ENCODE measurements around the gene HDAC4. TPM values are rescaled to one million over a fixed set of nuclear protein-coding genes. Genes with fewer than 3 reads are reported as not detected.

Gene HDAC4
- total RNA-seq, 4 donors from 2014 or later = 51.4 to 107 (median 70.8) TPM

DNA sequence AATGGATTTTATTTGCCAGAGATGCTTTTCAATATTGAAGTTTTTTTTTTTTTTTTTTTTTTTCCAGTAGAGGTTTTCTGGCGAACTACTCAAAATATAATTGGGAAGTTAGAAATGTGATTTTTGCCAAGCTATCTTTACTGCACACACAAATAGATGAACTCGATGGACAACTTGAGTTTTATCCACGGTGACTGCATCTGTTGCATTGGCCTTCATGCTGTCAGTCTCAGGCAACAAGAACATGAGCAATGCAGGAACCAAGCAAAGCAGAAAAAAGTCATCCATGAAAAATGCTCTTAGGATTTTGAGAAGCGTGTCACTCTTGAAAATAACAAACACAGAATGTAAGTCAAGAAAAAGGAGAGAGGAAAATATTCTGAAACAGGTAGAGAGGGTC is 22.7 kb upstream of the HDAC4 start:
- 87% methylated on average over 4 of the region's 4 CpGs for WGBS

DNA sequence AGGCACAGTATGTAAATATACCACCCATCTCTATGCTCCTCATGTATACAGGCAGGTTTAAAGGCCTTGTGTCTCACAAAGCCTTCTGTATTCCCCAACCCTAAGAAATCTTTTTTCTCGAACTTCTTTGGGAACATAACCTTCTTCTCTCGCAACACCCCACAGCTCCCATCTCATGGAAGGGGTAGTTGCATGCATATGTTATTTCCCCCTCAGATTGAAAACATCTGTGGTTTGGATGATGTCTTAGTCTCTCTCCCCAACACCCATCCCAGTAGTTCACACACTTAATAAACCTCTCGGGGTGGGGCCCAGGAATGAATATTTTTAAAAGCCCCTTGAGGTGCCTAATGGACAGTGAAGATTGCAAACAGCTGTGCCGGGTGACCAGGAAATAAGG is 21.0 kb upstream of the HDAC4 start:
- WGBS = 70% methylated on average over 4 of the region's 4 CpGs
- Histone ChIP-seq H3K27ac (no peak overlapping the region), H3K27me3 (no peaks in the 10 kb centered on the region), H3K4me3 (no peak overlapping the region), H3K36me3 (no peaks in the 10 kb centered on the region), H3K9me3 (no peaks in the 10 kb centered on the region), H3K4me1 (no peaks in the 10 kb centered on the region)
- DNase-seq (ENCODE audit: low spot score in 2 of 2) = no peak
- TF ChIP-seq POLR2A (IDR thresholded peaks at IDR 0.05) (no peak), EP300 (IDR thresholded peaks at IDR 0.05) (no peak), POLR2AphosphoS5 (IDR thresholded peaks at IDR 0.05) (no peak)
- TF ChIP-seq, protein P1, sequence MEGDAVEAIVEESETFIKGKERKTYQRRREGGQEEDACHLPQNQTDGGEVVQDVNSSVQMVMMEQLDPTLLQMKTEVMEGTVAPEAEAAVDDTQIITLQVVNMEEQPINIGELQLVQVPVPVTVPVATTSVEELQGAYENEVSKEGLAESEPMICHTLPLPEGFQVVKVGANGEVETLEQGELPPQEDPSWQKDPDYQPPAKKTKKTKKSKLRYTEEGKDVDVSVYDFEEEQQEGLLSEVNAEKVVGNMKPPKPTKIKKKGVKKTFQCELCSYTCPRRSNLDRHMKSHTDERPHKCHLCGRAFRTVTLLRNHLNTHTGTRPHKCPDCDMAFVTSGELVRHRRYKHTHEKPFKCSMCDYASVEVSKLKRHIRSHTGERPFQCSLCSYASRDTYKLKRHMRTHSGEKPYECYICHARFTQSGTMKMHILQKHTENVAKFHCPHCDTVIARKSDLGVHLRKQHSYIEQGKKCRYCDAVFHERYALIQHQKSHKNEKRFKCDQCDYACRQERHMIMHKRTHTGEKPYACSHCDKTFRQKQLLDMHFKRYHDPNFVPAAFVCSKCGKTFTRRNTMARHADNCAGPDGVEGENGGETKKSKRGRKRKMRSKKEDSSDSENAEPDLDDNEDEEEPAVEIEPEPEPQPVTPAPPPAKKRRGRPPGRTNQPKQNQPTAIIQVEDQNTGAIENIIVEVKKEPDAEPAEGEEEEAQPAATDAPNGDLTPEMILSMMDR (IDR thresholded peaks at IDR 0.05) = no peak

More for the DNA sequence above, 22.7 kb upstream of the HDAC4 start:
- H3K9me3 ChIP-seq = no peaks in the 10 kb centered on the region
- H3K27me3 ChIP-seq = peaks cover 3% of the 10 kb centered on the region
- DNase-seq (ENCODE audit: low spot score in 2 of 2) = no peak
- no peaks in the 10 kb centered on the region for H3K36me3 ChIP-seq
- no peak overlapping the region for H3K27ac ChIP-seq
- TF ChIP-seq EP300 (IDR thresholded peaks at IDR 0.05) (no peak), POLR2AphosphoS5 (IDR thresholded peaks at IDR 0.05) (no peak), POLR2A (IDR thresholded peaks at IDR 0.05) (no peak)
- TF ChIP-seq, protein P1 (IDR thresholded peaks at IDR 0.05) = no peak
- no peaks in the 10 kb centered on the region for H3K4me1 ChIP-seq
- H3K4me3 ChIP-seq = no peak overlapping the region

- Histone ChIP-seq H3K27me3 (no peaks in the 10 kb centered on the region), H3K4me3 (no peak overlapping the region), H3K27ac (no peak overlapping the region), H3K4me1 (no peaks in the 10 kb centered on the region), H3K36me3 (no peaks in the 10 kb centered on the region), H3K9me3 (no peaks in the 10 kb centered on the region)
- WGBS = 83% methylated on average over 12 of the region's 12 CpGs
- DNase-seq (ENCODE audit: low spot score in 2 of 2) = no peak
- no peak for TF ChIP-seq POLR2A (IDR thresholded peaks at IDR 0.05)
- TF ChIP-seq, protein P1 (IDR thresholded peaks at IDR 0.05) = no peak
- TF ChIP-seq POLR2AphosphoS5 (IDR thresholded peaks at IDR 0.05) = no peak
- TF ChIP-seq EP300 (IDR thresholded peaks at IDR 0.05) = no peak
Observed at GRCh38 chr2:239420082-239420481, 19.3 kb upstream of the HDAC4 start.

- no peak overlapping the region for H3K27ac ChIP-seq
- no peak for DNase-seq (ENCODE audit: low spot score in 2 of 2)
- no peaks in the 10 kb centered on the region for H3K36me3 ChIP-seq
- TF ChIP-seq, protein P1 (IDR thresholded peaks at IDR 0.05) = no peak
- no peak for TF ChIP-seq POLR2AphosphoS5 (IDR thresholded peaks at IDR 0.05)
- no peak for TF ChIP-seq EP300 (IDR thresholded peaks at IDR 0.05)
- H3K4me3 ChIP-seq = no peak overlapping the region
- no peaks in the 10 kb centered on the region for H3K4me1 ChIP-seq
- no peaks in the 10 kb centered on the region for H3K27me3 ChIP-seq
- H3K9me3 ChIP-seq = no peaks in the 10 kb centered on the region
- WGBS = 69% methylated on average over 1 of the region's 1 CpG
Observed at GRCh38 chr2:239418918-239419317, 18.1 kb upstream of the HDAC4 start.

DNA sequence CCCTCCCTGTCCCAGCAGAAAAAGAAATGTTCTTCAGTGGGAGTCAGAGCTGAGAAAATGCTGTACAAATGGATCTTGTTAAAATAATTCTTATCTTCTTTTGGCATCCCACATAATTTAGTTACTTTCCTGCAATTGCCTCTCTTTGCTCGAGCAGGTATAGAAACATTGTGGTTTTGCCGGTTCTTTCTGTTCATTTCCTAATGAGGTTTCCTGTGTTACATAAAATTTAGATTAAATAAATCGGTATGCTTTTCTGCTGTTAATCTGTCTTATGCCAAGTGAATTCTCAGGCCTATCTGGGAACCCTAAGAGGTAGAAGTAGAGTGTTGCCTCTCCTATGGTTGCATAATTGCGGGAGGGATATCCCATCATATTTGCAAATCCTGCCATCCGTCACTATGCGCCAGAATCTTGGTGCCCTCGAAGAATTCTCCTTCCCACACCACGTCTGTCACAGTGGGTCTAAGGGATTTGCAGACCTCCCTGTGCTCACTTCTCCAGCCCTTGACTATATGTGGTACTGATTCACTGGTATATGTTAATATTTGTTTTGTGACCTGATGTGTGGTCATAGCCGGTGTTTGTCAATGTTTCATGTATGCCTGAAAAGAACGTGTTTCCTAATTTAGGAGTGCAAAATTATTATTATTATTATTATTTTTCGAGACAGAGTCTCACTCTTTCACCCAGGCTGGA is 12.2 kb upstream of the HDAC4 start:
- TF ChIP-seq POLR2AphosphoS5 (IDR thresholded peaks at IDR 0.05) = no peak
- H3K4me1 ChIP-seq = no peaks in the 10 kb centered on the region
- H3K27ac ChIP-seq = no peak overlapping the region
- no peaks in the 10 kb centered on the region for H3K9me3 ChIP-seq
- DNase-seq (ENCODE audit: low spot score in 2 of 2) = no peak
- no peaks in the 10 kb centered on the region for H3K36me3 ChIP-seq
- H3K4me3 ChIP-seq = no peak overlapping the region
- H3K27me3 ChIP-seq = no peaks in the 10 kb centered on the region
- WGBS = 86% methylated on average over 11 of the region's 11 CpGs
